ENCODE measurements around the gene PLEKHH1.
A peak's percentile ranks its signal among the peaks of the same experiment; 100 is the strongest.

PLEKHH1 gene

DNA sequence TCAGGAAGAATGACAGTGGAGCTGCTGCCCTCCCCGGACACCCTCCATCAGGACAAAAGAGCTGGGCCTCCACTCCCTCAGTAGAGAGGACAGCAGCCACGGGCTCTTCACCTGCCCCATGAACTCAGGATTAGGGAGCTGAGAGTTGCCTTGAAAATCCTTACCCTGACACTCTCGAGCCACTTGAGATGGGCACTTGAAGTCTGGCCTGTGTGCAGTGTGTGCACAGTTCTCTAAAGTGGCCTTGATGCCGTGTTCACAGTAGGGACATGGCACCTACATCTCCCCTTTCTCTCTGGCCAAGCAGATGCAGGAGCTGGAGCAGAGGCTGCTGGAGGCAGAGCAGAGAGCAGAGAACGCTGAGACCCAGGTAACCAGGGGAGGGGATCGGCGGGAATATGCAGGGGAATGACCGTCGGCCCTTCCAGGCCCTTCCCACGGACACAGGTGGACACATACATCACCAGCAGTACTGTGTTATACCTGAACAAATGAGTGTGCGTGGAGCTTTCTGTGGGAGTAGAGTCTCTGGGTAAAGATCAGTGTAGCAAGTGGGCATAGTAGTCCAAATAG lies 22.5 kb downstream of the PLEKHH1 start:
- in situ Hi-C loops (cut with HindIII; ENCODE audit: low pct_ligation_motif_present, low pct_unique_long_range_greater_than_20kb, low sequenced_read_pairs) = no loop called here
- no peak for DNase-seq

DNA sequence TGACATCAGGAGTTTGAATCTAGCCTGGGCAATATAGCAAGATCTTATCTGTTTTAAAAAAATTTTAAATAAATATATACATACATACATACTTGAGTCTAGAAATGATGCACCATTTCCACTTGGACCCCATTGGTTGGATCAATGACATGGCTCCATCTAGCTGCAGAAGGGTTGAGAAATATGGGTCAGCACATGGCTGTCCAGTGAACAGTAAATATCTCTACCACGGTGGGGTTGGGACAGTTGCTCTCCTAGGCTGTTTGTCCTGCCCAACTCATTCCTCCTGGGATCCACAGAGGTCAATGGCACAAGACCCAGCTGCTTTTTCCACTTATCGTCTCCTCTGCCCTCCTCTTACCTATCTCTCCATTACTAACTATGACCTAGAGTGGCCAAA lies 23.6 kb downstream of the PLEKHH1 start:
- in situ Hi-C loops (cut with HindIII; ENCODE audit: low pct_ligation_motif_present, low pct_unique_long_range_greater_than_20kb, low sequenced_read_pairs) = no loop called here
- DNase-seq = no peak

DNA sequence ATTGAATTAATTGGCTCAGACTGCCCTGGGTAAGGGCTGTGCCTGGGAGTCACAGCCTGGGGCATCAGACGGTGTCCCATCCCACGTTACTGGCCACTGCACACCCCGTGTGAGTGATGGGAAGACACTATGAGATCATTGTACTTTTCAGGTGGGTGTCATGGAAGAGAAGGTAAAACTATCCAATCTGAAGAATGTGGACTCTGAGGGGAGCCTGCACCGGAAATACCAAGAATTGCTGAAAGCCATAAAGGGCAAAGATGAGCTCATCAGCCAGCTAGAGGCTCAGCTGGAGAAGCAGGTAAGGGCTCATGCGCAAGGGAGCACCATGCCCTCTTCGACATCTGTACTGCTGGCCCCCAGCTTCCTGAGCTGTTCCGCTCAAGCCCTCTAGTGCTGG lies 24.0 kb downstream of the PLEKHH1 start:
- in situ Hi-C loops (cut with HindIII; ENCODE audit: low pct_ligation_motif_present, low pct_unique_long_range_greater_than_20kb, low sequenced_read_pairs) = no loop called here
- DNase-seq = no peak

GRCh38 chr14:67557656-67558055 lies 24.6 kb downstream of the PLEKHH1 start:
- DNase-seq = no peak
- in situ Hi-C loops (cut with HindIII; ENCODE audit: low pct_ligation_motif_present, low pct_unique_long_range_greater_than_20kb, low sequenced_read_pairs) = no loop called here

DNA sequence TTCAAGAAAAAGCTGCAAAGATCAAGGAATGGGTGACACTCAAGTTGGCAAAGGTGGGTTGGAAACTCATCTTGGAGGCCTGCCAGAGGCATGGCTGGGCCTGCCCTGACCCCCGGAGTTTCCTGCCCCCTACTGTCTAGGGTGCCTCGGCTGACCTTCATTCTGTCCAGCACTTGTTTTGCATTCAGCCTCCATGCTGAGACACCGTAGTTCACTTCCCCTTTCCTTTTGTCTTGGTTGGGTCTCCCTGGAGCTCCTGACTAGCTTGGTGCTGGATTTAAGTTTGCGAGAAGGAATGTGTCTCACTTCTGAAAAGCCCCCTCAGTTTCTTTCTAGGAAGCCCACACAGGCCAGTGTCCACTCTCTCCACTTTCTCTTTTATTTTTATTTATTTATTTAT lies 26.5 kb downstream of the PLEKHH1 start:
- in situ Hi-C loops (cut with HindIII; ENCODE audit: low pct_ligation_motif_present, low pct_unique_long_range_greater_than_20kb, low sequenced_read_pairs) = no loop called here
- DNase-seq = no peak

GRCh38 chr14:67562025-67562775 lies 29.1 kb downstream of the PLEKHH1 start:
- DNase-seq = no peak
- in situ Hi-C loops (cut with HindIII; ENCODE audit: low pct_ligation_motif_present, low pct_unique_long_range_greater_than_20kb, low sequenced_read_pairs) = no loop called here

DNA sequence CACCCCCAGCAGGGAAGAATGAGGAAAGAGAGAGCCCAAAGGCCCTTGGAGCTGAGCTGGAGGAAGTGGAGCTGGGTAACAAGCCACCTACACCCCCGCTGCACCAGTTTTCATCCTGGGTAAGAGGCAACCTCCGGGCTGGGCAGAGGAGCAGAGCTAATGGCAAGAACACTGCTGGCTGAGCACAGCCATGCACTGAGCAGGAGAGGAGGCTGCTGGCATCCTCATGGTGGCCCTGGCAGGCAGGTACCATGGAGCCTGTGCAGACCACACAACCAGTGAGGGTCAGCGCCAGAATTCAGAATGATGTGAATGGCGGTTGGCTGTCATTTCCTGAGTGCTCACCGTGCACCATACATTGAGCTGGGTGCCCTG lies 29.7 kb downstream of the PLEKHH1 start:
- DNase-seq = no peak
- in situ Hi-C loops (cut with HindIII; ENCODE audit: low pct_ligation_motif_present, low pct_unique_long_range_greater_than_20kb, low sequenced_read_pairs) = no loop called here

- in situ Hi-C loops (cut with HindIII; ENCODE audit: low pct_ligation_motif_present, low pct_unique_long_range_greater_than_20kb, low sequenced_read_pairs) = no loop called here
- peak; percentile 63 for DNase-seq
These were observed 31.1 kb downstream of the PLEKHH1 start for GRCh38 chr14:67564236-67564635.

GRCh38 chr14:67566908-67567307 lies 33.8 kb downstream of the PLEKHH1 start:
- no peak for DNase-seq
- in situ Hi-C loops (cut with HindIII; ENCODE audit: low pct_ligation_motif_present, low pct_unique_long_range_greater_than_20kb, low sequenced_read_pairs) = no loop called here

- in situ Hi-C loops (cut with HindIII; ENCODE audit: low pct_ligation_motif_present, low pct_unique_long_range_greater_than_20kb, low sequenced_read_pairs) = no loop called here
- DNase-seq = no peak
These were observed 34.6 kb downstream of the PLEKHH1 start for GRCh38 chr14:67567654-67568053.

DNA sequence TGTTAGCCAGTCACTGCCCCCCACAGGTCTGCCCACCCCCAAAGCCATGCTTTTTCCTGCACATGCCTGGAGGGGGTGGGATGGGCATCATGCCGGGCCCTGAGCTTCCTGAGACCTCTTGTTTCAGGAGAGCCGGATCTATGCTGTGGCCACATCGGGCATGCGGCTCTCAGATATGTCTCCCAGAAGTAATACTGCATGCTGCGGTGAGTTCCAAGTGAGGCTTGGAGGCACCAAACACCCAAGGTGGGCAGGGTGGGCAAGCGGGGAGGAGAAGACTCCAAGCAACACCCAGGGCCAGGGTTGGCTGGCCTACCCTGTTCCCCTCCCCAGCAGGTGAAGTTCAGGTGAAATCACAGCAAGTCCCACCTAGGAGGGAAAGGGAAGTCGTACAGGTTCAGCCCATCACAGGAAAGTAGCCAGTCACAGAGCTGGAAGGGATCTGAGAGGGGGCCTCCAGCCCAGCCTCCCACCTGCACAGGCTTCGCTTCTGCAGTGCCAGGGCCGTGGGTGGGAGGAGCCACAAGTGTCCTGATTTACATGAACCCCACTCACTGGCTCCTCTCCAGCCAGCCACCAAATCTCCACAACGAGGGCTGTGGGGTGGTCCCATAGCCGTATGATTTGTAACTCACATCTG lies 36.0 kb downstream of the PLEKHH1 start:
- in situ Hi-C loops (cut with HindIII; ENCODE audit: low pct_ligation_motif_present, low pct_unique_long_range_greater_than_20kb, low sequenced_read_pairs) = no loop called here
- no peak for DNase-seq

- in situ Hi-C loops (cut with HindIII; ENCODE audit: low pct_ligation_motif_present, low pct_unique_long_range_greater_than_20kb, low sequenced_read_pairs) = no loop called here
- DNase-seq = no peak
These were observed 36.7 kb downstream of the PLEKHH1 start for GRCh38 chr14:67569651-67570290.

GRCh38 chr14:67570453-67570852 lies 37.4 kb downstream of the PLEKHH1 start:
- in situ Hi-C loops (cut with HindIII; ENCODE audit: low pct_ligation_motif_present, low pct_unique_long_range_greater_than_20kb, low sequenced_read_pairs) = no loop called here
- DNase-seq = no peak

DNA sequence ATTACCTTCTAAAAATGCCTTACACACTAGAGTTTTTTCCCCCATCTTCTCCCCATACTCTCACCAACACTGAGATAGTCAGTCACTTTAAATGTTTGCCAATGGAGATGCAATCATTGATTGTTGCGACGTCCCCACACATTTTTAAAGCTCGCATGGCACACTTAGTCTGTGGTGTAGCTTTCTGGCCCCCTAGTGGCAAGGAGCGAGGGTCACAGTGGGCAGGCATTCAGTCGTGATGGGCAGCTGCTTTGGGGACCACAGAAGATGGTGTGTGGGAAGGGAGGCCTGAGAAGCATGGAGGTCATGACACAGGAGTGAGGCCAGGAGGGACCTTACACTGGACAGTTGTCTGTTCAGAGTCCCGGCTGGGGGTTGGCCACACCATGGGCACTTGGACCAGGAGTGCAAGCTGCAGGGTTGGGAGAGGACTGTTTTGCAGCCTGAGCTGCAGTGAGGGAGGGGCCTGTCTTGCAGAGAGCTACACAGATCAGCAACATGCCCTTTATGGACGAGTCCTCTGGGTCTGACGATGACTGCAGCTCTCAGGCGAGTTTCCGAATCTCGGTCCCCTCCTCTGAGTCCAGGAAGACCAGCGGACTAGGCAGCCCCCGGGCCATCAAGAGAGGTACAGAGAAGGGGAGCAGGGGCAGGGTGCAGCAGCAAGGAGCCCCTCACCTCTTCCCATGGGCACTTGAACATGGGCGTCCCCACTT lies 38.3 kb downstream of the PLEKHH1 start:
- in situ Hi-C loops (cut with HindIII; ENCODE audit: low pct_ligation_motif_present, low pct_unique_long_range_greater_than_20kb, low sequenced_read_pairs) = no loop called here
- DNase-seq = peak; percentile 52

DNA sequence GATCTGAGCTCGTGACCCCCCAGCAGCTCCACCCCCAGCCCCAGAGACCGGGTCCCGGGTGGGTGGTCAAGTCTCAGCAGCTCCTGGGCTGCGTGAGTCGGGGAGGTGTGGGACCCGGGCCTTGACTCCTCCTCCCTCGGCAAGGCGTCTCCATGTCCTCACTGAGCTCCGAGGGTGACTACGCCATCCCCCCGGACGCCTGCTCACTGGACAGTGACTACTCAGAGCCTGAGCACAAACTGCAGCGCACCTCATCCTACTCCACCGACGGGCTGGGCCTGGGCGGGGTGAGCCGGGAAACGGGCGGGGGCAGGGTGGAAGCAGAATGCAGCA lies 38.9 kb downstream of the PLEKHH1 start:
- in situ Hi-C loops (cut with HindIII; ENCODE audit: low pct_ligation_motif_present, low pct_unique_long_range_greater_than_20kb, low sequenced_read_pairs) = no loop called here
- no peak for DNase-seq

GRCh38 chr14:67572608-67573007 lies 39.5 kb downstream of the PLEKHH1 start:
- in situ Hi-C loops (cut with HindIII; ENCODE audit: low pct_ligation_motif_present, low pct_unique_long_range_greater_than_20kb, low sequenced_read_pairs) = no loop called here
- DNase-seq = no peak

DNA sequence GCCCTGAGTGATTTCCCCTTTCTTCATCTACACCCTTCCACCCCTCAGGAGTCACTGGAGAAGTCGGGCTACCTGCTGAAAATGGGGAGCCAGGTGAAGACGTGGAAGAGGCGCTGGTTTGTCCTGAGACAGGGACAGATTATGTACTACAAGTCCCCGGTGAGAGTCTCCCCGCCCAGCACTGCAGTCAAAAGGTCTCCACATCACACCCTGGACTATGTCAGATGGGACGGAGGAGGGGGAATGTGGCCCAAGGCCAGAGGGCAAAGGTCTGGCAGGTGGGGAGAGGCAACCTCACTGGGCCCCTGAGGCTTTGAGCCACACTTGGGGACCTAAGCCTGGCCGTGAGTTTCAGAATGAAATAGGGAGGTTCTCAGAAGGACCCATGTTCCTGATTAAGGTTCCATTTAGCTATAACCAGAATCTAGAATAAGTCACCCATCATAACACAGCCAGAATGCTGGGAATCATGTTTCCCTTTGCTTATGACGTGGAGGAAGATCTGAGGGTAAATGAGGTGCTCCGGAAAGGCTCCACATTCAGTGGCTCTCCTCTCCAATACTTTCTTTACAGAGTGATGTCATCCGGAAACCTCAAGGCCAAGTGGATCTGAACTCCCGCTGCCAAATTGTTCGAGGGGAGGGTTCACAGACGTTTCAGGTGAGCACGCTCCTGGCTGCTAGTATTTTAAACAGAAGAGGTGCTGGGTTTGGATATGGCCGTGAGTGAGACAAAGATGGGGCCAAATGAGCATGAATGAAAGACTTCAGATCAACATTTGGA lies 40.3 kb downstream of the PLEKHH1 start:
- in situ Hi-C loops (cut with HindIII; ENCODE audit: low pct_ligation_motif_present, low pct_unique_long_range_greater_than_20kb, low sequenced_read_pairs) = no loop called here
- DNase-seq = no peak

- DNase-seq = no peak
These were observed 41.1 kb downstream of the PLEKHH1 start for GRCh38 chr14:67574156-67574555.

More at GRCh38 chr14:67574156-67574555, 41.1 kb downstream of the PLEKHH1 start:
- in situ Hi-C loops (cut with HindIII; ENCODE audit: low pct_ligation_motif_present, low pct_unique_long_range_greater_than_20kb, low sequenced_read_pairs) = no loop called here

Data from ACHN (cell line).